ENCODE measurements around the gene CAMSAP1.
"Not testable (repeated sequence)": the region's sequence is repeated elsewhere in the genome, so short reads cannot be mapped to it uniquely, and the experiment has no call there.

Gene CAMSAP1

DNA sequence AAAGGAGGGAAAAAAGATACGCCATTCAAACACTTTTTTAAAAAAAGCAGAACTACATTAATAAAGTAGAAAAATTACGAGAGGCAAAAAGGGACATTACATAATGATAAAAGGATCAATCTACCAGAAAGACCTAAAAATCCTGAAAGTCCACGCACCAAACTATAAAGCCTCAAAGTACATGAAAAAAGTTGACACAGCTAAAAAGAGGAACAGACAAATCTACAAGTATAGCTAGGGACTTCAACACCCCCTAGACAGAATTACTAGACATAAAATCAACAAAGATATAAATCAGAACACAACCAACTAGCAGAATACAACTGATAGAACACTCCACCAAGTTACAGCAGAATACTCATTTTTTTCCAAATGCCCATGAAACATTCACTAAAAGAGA lies 11.1 kb downstream of the CAMSAP1 start:
- no peak for DNase-seq

DNA sequence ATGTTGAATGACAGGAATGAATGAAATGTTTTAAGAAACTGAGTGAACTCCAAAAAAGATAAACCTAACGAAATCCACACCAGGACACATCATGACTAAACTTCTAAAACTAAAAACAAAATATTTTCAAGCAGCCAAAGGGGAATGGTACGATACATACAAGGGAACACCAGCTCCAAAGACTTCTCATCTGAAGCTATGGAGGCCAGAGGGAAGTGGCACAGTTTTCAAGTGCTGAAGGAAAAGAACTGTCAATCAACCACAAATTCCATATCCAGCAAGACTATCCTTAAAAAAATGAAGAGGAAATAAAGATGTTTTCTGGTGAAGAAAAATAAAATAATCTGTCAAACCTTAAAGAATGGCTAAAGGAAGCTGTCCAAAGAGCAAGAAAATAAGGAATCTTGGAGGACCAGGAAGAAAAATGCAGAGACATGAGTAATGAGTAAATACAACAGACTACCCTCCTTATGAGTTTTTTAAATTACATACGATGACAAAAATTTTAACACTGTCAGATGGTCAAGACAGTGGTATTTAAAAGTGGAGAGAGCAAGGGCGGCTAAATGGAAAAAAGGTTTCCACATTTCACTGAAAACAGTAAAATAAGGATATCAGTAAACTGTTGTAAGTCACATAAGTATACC lies 12.0 kb downstream of the CAMSAP1 start:
- no peak for DNase-seq

DNA sequence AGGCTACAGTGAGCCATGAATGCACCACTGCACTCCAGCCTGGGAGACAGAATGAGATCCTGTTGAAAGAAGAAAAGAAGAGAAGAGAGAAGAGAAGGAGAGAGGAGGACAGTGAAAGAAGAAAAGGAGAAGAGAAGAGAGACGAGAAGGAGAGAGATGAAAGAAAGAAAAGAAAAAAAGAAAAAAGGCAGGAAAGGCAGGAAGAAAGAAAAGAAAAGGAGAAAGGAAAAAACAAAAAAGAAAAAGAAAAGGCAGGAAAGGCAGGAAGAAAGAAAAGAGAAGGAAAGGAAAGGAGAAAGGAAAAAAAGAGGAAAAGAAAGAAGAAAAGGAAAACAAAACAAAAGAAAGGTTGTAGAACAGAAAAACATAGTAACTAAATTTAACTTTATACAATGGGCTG lies 14.2 kb downstream of the CAMSAP1 start:
- DNase-seq = no peak

DNA sequence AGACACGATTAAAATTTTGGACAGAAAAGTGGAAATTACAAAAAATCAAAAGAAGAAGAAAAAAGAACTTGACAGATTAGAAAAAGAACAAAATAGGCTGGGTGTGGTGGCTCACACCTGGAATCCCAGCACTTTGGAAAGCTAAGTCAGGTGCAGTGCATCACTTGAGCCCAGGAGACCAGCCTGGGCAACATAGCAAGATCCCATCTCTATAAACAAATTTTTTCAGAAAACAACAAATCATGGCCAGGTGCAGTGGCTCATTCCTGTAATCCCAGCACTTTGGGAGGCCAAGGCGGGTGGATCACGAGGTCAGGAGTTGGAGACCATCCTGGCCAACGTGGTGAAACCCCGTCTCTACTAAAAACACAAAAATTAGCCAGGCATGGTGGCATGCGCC lies 15.0 kb downstream of the CAMSAP1 start:
- DNase-seq = not testable (repeated sequence)

DNA sequence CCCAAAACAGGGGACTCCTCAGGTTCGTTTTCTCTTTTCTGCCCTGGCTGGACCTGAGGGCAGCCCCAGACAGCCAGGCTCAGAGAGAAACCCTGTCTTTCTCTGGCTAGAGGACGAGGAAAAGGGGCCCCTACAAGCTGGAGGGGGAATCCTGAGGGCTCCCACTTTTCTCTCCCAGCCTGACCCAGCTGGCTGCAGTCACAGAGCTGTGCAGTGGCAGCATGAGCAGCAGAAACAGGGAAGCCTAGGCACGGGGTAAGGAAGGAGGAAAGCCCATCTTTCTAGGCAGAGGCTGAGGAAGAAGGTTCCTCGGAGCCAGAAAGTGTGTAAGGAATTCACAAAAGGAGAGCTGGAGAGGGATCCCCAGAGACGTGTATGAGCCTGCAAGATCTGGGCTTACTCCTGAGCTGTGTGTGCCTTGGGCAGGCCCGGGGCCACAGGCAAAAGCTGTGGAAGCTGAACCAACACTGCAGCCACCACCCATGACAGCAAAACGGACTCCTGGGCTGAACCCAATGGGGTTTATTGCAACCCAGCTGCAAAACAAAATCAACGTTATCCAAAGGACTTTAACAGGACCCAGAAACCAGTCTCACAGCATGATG lies 16.2 kb downstream of the CAMSAP1 start:
- DNase-seq = no peak

DNA sequence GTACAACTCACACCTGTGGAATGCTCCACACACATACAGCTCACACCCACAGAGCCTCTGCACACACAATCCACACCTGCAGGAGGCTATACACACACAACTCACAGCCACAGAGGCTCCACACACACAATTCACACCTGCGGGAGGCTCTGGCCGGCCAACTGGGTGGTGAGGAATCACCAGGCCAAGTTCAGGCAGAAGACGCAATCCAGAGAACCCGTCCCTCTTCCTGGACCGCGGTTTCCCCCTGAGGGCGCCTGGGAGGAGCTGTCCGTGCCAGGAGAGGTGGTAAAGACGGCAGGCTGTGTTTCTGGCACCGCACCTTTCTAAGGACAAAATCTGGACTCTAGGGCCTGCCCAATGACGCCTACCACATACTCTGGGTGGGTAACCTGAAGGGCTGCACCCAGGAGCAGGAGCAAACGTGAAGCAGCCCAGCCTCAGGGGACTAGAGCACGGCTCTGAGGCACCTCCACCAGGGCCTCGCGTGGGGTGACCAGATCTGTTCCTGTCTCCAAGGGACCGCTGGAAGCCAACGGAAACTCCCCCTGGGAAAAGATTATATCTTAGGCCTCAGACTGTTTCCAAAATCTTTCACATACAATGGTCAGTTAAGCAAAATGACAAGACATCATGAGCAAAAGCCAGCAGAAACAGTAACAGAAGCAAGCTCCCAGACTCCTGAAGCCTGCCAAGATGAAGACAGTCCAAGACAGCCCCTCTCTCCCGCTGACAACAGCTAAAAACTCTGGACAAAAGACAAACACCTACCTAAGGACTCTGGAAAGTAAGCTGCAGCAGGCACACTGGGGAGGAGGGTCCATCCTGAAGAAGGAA lies 16.9 kb downstream of the CAMSAP1 start:
- DNase-seq = no peak

DNA sequence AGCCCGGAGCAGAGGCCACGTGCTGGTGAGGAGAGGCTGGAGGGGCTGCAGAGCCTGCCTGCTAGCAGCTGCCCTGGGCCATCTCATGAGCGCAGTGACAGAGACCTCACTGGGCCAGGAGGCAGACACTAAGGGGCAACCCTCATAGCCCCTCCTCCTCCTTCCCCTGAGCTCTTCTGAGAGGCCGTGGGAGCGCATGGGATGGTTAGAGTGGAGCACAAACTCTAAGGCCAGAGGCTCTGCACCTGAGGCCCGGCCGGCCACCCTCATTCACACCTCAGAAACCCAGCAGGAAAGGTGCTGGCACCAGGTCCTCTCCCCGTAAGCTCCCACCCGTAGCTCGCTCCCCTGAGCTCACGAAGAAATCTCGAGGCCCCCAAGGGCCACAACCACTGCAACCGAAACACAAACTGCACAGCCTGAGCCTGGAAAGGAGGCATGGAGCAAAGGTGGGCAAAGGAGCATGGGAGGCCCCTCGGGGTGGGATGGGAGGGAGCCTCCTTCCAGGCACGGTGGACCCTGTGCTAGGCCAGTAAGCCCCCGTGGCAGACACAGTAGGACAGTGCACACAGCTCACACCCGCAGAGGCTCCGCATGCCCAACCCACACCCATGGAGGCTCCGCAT lies 17.7 kb downstream of the CAMSAP1 start:
- DNase-seq = no peak

DNA sequence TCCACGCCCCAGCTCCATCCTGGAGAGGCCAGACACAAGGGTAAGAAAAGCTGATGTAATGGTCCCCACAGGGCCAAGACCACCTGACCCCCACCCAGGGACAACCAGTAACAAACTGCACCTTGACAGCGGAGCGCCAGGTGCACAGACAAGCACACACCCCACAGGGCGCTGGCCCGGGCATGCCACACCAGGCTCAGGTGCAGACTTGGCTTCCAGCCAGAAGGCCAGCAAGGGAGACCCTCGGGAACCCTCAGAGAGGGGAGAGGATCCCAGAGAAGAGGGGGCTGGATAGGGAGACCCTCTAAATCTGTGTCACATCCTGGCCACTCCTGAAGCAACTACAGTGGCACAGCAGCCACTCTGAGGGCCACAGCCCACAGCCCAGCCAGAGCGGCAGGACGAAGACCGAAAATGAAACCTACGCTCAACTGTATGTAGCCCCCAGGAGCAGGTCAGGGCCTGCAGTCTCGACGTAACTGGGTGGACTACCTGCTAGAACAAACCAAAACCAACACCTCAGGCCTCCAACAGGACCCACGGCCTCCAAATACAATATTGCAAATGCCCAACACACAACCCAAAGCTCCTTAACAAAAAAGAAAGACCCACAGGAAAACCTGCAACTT lies 18.5 kb downstream of the CAMSAP1 start:
- peak; percentile 75 for DNase-seq

DNA sequence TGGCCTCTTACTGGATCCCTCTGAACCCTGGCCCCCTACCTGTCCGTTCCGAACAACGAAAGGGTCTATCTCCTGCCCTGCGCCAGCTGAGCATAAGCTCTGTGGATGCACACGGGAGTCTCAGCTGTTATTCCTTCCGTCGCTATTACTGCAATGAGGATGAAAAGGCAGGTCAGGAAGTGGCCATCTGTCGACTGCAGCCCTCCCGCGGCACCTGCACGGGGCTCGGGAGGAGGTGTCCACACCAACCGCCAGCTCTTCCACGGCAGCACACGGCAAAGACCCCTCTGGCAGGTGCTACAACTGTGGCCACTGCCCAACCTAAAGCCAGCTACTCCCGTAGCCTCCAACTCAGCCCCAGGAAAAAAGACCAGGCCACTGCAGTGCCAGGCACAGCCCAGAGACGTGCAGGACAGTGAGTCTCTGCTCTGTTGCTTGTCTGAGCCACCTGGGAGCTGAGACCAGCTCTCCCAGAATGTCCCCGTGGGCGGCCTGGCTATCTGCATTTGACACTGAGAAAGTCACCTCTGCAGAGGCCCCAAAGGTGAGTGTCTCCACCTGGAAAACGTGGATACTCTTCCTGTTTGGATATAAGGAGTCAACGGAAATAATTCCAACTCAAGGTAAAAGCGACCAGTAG lies 19.1 kb downstream of the CAMSAP1 start:
- no peak for DNase-seq

DNA sequence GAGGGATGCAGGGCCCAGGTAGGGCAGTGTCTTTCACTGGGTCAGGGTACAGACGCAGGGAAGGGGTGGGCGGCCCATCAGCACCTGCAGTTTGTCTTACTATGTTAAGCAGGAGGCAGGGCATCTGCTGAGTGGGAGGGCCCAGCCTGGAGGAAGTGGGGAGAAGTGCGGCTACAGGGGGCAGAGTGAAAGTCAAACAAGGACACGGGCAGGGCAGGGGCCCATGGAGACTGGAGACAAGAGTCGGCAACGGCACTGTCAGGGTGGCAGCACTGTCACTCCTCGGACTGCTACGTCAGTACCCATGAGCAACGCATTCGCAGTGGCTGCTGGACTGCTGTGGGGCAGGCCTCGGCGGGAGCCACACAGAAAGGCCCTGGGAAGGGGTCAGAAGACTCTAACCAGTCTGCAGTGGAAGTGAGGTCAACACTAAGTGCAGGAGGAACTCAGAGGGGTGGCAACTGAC lies 19.7 kb downstream of the CAMSAP1 start:
- no peak for DNase-seq

DNA sequence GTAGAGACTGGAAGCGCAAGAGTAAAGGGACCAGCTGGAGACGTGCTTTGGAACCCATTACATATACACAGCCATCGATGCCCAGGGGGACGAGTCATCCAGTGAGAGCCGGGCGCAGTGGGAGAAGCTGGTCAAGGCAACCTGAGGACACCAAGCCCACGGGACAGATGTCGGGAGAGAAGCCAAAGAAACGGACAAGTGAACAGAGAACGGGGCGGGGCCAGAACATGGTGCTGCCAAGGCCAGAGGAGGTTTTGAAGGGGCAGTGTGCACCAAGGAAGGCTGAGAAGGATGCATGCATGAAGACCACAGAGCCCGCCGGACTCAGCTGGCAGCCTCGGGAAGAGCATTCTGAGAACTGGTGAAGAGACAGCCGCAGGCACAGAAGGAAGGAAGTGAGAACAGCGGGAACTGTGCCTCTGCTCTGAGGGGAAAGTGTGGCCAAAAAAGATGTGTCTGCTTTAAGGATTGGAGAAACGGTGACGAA lies 20.3 kb downstream of the CAMSAP1 start:
- no peak for DNase-seq

DNA sequence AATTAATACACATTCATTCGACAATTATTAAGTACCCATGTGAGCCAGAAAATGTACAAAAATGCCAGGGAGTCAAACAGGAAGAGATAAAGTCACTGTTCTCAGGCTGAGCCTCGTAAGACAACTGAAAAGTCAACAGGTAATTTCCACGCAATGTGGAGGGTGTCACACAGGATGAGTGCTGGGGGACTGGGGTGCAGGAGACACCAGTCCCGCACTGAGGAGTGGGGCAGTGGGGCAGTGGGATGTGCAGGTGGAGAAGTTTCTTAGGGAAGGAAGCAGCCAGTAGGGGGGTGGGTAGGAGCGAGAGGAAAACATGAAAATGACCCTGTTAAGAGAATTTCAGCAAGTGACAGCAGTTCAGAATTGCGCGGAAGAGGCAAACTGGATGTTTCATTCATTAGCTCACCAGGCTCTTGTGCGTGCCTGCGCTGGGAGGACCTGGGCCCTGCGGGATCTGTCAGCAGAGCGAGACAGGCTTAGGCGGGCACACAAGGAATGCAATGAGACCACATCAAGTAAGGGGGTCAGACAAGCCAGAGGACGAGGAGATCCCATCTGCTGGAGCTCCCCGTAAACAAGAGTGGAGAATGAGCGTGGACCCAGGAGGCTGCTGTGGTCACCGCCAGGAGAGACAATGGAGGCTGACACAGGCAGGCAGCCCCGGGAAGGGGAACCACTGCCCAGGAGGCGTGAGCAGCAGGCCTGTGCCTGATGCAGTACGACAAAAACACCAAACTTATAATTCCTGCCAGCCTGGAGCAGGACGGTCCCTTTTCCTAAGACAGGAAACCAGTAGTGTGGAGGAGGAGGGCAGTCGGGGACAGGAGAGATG lies 21.0 kb downstream of the CAMSAP1 start:
- DNase-seq = no peak

DNA sequence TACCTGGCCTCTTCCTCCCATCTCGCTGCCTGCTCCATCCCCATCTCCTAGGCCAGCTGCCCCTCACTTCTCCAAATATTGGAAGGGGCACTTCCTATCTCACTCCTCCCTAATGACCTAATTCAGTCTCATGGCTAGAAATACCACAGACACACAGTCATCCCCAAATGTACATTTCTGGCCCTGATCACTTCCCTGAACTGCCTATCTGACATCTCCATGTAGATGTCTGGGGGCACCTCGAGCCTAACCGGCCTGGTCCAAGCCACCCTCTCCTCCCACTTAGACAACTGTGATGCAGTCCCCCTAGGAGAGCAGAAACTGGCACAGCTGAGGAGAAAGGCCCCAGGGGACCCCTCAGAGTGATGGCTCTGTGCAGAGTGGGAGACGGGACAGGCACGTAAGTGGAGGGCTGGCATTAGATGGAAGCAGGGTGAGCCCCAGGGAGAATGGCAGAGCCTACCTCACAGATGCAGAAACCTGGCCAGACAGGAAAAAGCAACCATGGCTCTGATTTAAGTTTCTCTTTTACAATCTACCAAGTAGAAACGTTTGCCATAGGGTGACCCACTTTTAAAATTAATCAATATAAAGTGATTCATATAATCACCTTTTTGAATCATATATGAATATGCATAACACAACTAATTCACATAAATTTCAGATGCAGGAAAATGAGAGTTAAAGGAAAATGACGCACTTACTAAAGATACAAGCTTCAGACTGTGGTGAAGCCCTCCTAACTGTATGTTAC lies 22.1 kb downstream of the CAMSAP1 start:
- DNase-seq = no peak

DNA sequence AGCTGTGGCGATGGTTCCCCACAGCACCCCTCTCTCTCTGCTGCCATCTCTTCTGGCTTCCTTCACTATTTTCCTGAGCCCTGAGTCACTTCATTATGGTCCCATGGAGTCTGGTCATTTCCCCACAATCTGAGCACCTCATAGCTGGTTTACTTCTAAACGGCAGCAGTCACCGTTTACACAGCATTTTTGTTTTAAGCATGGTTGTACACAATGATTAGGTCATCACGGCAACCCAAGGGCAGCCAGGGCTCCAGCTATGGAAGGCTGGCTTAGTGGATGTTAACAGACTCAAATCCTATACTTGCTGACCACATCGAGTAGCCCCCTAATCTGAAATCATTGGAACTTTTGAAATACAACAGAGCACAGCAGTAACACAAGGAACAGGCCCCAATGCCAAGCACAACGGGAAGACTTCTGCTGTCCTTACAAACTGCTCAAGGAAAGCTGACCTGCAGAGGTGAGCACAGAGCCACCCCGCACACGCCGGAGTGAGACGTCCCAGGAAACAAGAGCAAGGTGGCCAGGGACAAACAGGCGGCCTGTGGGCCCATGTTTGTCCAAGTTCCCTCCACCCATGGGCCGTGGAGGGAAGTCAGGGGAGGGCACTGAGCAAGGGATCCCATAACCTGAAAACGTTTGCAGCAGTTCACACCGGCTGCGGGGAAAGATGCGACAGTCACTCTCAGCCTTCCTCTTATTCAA lies 22.9 kb downstream of the CAMSAP1 start:
- DNase-seq = no peak

DNA sequence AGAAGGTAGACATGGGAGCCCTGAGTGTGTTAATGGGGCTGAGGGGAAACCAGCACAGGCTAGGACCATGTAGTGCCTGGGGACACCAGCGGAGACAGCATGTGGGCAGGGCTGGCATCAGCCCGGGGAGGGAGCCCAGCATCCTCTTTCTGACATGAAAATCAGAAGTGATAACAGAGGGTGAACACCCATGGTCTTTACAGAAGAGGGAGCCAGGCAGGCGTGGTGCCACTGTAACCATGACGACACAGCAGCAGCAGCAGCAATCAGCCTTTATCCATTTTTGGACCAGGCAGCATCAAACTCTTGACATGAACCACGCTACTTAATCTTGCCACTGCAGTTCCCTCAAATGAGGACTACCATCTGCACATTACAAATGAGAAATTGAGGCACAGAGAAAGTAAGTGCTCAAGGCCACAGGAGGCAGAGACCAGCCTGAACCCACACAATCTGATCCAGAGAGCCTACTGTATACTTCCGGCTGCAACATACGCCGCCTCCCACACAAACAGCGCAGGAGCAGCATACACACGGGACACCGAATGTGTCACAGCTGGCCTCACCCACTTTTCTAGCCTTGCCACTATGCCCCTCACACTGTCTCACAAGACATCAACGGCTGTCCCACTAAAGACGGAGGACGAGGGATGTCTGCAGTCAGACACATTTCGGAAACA lies 23.8 kb downstream of the CAMSAP1 start:
- DNase-seq = no peak

DNA sequence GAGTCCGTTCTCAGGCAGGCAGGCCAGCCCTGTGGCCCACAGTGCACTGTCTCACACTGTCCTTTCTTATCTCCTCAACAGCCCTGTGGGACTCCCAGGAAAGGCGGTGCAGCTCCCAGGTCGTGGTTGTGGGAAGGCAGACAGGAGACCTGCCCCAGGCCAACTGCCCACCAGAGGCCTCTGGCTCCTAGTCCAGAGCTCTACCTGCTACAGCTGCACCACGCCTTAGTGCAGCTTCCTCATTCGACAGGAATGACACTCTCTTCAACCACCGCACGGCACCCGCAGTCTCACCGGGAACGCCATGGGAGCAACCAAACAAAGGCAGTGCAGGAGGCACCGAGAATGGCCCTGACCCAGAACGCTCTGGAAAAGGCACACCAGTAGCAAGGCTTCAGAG lies 25.3 kb downstream of the CAMSAP1 start:
- no peak for DNase-seq

DNA sequence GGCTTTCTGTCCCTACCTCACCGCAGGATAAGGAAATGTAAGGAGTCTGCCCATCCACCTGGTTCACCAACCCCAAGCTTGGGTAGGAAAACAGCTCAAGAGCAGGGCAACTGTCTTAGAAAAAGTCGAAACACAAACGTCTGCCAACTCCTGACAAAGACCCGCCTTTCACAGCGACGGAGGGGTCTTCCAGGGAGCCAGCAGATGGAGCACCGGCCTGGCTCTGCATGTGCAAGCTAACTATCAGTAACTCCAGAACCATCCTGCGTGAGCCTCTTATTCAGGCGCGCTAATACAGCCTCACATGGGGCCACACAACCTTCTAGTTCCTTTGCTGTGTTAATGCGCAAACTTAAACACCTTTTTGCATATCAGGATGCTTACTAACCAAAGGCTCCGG lies 26.9 kb downstream of the CAMSAP1 start:
- DNase-seq = no peak

DNA sequence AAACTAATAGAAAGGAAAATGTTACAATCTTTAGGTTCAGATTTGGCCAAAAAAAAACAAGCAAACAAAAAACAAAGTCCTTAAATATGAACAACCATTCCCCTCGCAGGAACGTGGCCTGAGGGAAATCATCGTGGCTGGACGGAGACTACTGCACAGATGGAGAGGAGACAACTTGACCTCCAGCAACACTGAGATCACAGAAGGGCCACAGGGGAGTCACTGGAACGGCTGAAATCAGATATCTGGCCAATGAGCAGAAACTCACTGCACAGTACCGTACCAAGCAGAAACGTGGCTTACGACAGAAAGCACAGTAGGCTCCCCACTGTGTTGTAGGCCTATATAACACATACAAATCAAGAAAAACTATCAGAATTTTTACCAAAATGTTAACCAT lies 27.7 kb downstream of the CAMSAP1 start:
- no peak for DNase-seq

DNA sequence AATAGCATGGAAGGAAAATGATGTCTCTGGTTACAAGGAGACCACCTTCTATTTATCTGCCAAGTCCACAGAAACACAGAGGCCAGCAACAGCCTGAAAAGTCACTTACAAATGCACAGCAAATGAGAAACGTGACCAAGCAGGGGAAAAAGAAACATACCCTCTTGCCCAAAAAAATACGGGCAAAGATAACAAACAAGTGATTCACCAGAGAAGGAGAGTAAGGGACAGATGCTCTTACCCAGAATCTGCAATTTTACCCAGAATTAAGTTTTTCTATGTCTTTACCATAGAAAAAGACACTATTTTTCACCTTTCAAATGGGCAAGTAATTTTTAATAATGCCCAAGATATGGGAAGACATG lies 28.1 kb downstream of the CAMSAP1 start:
- DNase-seq = no peak

Data from DMS79 treated with DMSO at 0.1 percent for 48 hours (cell line).